Hepatocyte (in vitro differentiated cells): Measurements from ENCODE around the gene INHBA. TPM values are rescaled to one million over a fixed set of nuclear protein-coding genes. Genes with fewer than 3 reads are reported as not detected.

ENCODE experiments used
- DNase-seq: peaks from one replicate; pipeline ENCODE4 v3.0.0-alpha.2; 2016; ENCODE audit warnings: low spot score
- H2AFZ ChIP-seq: fragments of 200-600 bp; sonication (generic); 2 replicates; pipeline ENCODE4 v1.6.0; 2016; ENCODE audit warnings: antibody characterized with exemption, mild to moderate bottlenecking
- H3K27ac ChIP-seq: fragments of 200-600 bp; sonication (generic); 2 replicates; pipeline ENCODE4 v1.5.1; 2016; ENCODE audit warnings: mild to moderate bottlenecking
- H3K27me3 ChIP-seq: fragments of 200-600 bp; sonication (generic); 2 replicates; pipeline ENCODE4 v1.6.1; 2016
- H3K36me3 ChIP-seq: fragments of 200-600 bp; sonication (generic); replicated peaks from 2 replicates; pipeline ENCODE4 v1.5.1; 2016; ENCODE audit warnings: low read depth; ENCODE audit not compliant: insufficient read depth
- H3K4me1 ChIP-seq: fragments of 200-600 bp; sonication (generic); 2 replicates; pipeline ENCODE4 v1.5.1; 2016; ENCODE audit warnings: mild to moderate bottlenecking, moderate library complexity; ENCODE audit not compliant: insufficient read depth
- H3K4me2 ChIP-seq: fragments of 200-600 bp; sonication (generic); 2 replicates; pipeline ENCODE4 v1.6.0; 2016
- H3K4me3 ChIP-seq: fragments of 200-600 bp; sonication (generic); 2 replicates; pipeline ENCODE4 v1.5.1; 2016; ENCODE audit warnings: mild to moderate bottlenecking
- H3K79me2 ChIP-seq: fragments of 200-600 bp; sonication (generic); 2 replicates; pipeline ENCODE4 v1.6.0; 2017; ENCODE audit warnings: mild to moderate bottlenecking
- H3K9me2 ChIP-seq: fragments of 200-600 bp; sonication (generic); replicated peaks from 2 replicates; pipeline ENCODE4 v1.6.0; 2017; ENCODE audit warnings: mild to moderate bottlenecking; ENCODE audit not compliant: insufficient read depth
- H3K9me3 ChIP-seq: fragments of 200-600 bp; sonication (generic); 2 replicates; pipeline ENCODE4 v1.5.1; 2016; ENCODE audit warnings: low read depth, mild to moderate bottlenecking
- H4K20me1 ChIP-seq: fragments of 200-600 bp; sonication (generic); 2 replicates; pipeline ENCODE4 v1.6.0; 2016; ENCODE audit warnings: mild to moderate bottlenecking; ENCODE audit not compliant: insufficient read depth, poor library complexity, severe bottlenecking
- EZH2 ChIP-seq: fragments of 200-600 bp; sonication (generic); IDR thresholded peaks from 2 replicates; pipeline ENCODE4 v1.6.1; 2016; ENCODE audit warnings: antibody characterized with exemption, mild to moderate bottlenecking, borderline replicate concordance
- EZH2phosphoT487 ChIP-seq: fragments of 200-600 bp; sonication (generic); IDR thresholded peaks from one replicate; pipeline ENCODE4 v1.6.1; 2018; ENCODE audit warnings: antibody characterized with exemption, mild to moderate bottlenecking, low read depth, moderate library complexity; ENCODE audit not compliant: unreplicated experiment, severe bottlenecking
- WGBS: methylation state at CpG from one replicate; pipeline ENCODE4 v1.1.6; 2016; ENCODE audit warnings: low lambda C conversion rate; ENCODE audit errors: missing lambda C conversion rate; 5-methylcytosine and 5-hydroxymethylcytosine counted together
- polyA plus RNA-seq: library from polyadenylated mRNA; unstranded; fragments of >200 nt; fragmentation: Nextera tagmentation; extraction: Ambion mirVana; gene quantifications from 2 replicates; pipeline ENCODE4 v1.2.1, GENCODE V29; 2016
- total RNA-seq: library from RNA; depleted of rRNA; stranded (reverse); fragments of >200 nt; gene quantifications from 2 replicates; pipeline ENCODE4 v1.2.3, GENCODE V29; 2014
- TF ChIP-seq, protein P1 (sequence below): fragments of 200-600 bp; sonication (generic); IDR thresholded peaks from 2 replicates; pipeline ENCODE4 v1.5.1; 2016; ENCODE audit warnings: antibody characterized with exemption, mild to moderate bottlenecking; ENCODE audit not compliant: poor library complexity

INHBA gene
- total and polyA plus RNA-seq, 2 experiments from 2014 or later: 7.0 to 8.2 TPM

- DNase-seq: no peak
- 100% methylated on average over 1 of the region's 1 CpG for WGBS
- TF ChIP-seq EZH2phosphoT487: no peak
- Histone ChIP-seq H3K9me2 (no peaks in the 10 kb centered on the region), H3K9me3 (no peaks in the 10 kb centered on the region), H2AFZ (no peak overlapping the region), H3K27ac (peak overlapping the region; percentile 24), H4K20me1 (no peaks in the 10 kb centered on the region), H3K79me2 (no peaks in the 10 kb centered on the region), H3K4me1 (no peaks in the 10 kb centered on the region), H3K4me2 (no peak overlapping the region), H3K36me3 (no peaks in the 10 kb centered on the region), H3K27me3 (no peaks in the 10 kb centered on the region), H3K4me3 (no peak overlapping the region)
Observed at GRCh38 chr7:41730161-41730560, 27.3 kb upstream of the INHBA start.

DNA sequence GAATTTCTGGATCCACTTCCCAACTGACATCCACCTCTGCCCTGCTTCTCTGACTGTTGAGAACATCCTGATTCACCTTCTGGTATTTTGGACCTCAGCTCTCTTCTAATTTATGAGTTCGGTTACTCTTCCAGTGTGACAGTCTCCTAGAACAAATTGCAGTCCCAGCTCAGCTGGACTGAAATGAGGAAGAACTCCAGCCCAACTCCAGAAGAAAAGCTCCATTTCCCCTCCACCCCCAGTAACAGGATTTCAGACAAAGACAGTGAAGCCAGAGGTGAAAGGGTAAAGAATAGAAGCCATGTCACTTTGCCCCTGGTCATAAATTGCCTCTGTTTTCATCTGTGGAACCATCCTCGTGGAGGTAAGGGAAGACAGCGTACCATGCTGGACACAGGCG lies 26.2 kb upstream of the INHBA start:
- no peaks in the 10 kb centered on the region for H3K4me1 ChIP-seq
- H3K4me2 ChIP-seq: no peak overlapping the region
- no peak overlapping the region for H2AFZ ChIP-seq
- no peaks in the 10 kb centered on the region for H3K9me2 ChIP-seq
- H3K27ac ChIP-seq: no peak overlapping the region
- H3K4me3 ChIP-seq: no peak overlapping the region
- H4K20me1 ChIP-seq: no peaks in the 10 kb centered on the region
- TF ChIP-seq, protein P1, sequence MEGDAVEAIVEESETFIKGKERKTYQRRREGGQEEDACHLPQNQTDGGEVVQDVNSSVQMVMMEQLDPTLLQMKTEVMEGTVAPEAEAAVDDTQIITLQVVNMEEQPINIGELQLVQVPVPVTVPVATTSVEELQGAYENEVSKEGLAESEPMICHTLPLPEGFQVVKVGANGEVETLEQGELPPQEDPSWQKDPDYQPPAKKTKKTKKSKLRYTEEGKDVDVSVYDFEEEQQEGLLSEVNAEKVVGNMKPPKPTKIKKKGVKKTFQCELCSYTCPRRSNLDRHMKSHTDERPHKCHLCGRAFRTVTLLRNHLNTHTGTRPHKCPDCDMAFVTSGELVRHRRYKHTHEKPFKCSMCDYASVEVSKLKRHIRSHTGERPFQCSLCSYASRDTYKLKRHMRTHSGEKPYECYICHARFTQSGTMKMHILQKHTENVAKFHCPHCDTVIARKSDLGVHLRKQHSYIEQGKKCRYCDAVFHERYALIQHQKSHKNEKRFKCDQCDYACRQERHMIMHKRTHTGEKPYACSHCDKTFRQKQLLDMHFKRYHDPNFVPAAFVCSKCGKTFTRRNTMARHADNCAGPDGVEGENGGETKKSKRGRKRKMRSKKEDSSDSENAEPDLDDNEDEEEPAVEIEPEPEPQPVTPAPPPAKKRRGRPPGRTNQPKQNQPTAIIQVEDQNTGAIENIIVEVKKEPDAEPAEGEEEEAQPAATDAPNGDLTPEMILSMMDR: no peak
- no peak for TF ChIP-seq EZH2
- TF ChIP-seq EZH2phosphoT487: no peak
- 94% methylated on average over 4 of the region's 4 CpGs for WGBS
- no peak for DNase-seq
- H3K36me3 ChIP-seq: no peaks in the 10 kb centered on the region
- no peaks in the 10 kb centered on the region for H3K9me3 ChIP-seq
- no peaks in the 10 kb centered on the region for H3K79me2 ChIP-seq
- H3K27me3 ChIP-seq: no peaks in the 10 kb centered on the region

- no peaks in the 10 kb centered on the region for H3K9me3 ChIP-seq
- no peak overlapping the region for H3K4me2 ChIP-seq
- H3K9me2 ChIP-seq: no peaks in the 10 kb centered on the region
- no peaks in the 10 kb centered on the region for H4K20me1 ChIP-seq
- no peaks in the 10 kb centered on the region for H3K36me3 ChIP-seq
- H3K79me2 ChIP-seq: no peaks in the 10 kb centered on the region
- no peak overlapping the region for H2AFZ ChIP-seq
- TF ChIP-seq, protein P1: no peak
- TF ChIP-seq EZH2phosphoT487 (no peak), EZH2 (no peak)
- no peak overlapping the region for H3K4me3 ChIP-seq
- no peak overlapping the region for H3K27ac ChIP-seq
- WGBS: 98% methylated on average over 6 of the region's 6 CpGs
- DNase-seq: no peak
- no peaks in the 10 kb centered on the region for H3K27me3 ChIP-seq
- no peaks in the 10 kb centered on the region for H3K4me1 ChIP-seq
Observed at GRCh38 chr7:41725013-41725412, 22.1 kb upstream of the INHBA start.

DNA sequence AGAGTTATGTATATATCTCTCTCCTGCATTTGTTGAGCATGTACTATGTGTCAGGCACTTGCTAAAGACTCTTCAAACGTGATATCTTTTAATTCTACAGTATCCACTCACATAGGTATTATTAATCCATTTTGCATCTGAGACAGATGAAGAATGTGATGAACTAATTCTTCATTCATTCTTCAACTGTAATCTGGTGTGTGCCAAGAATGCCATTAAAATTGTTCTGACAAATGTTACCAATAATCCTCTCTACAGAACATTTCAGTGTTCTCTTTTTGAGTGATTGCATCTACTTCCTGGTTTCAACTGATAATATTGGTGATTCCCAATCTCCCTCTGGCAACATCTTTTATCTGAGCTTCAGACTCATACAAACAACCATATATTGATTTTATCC lies 18.0 kb upstream of the INHBA start:
- WGBS: 85% methylated on average over 1 of the region's 1 CpG
- no peak for TF ChIP-seq EZH2
- no peak for TF ChIP-seq EZH2phosphoT487
- H3K4me1 ChIP-seq: no peaks in the 10 kb centered on the region

More for the DNA sequence above, 18.0 kb upstream of the INHBA start:
- H2AFZ ChIP-seq: no peak overlapping the region
- H4K20me1 ChIP-seq: no peaks in the 10 kb centered on the region
- H3K9me2 ChIP-seq: no peaks in the 10 kb centered on the region
- no peak overlapping the region for H3K4me3 ChIP-seq
- H3K27ac ChIP-seq: no peak overlapping the region
- no peaks in the 10 kb centered on the region for H3K36me3 ChIP-seq
- no peak overlapping the region for H3K4me2 ChIP-seq
- no peaks in the 10 kb centered on the region for H3K79me2 ChIP-seq
- no peak for DNase-seq
- H3K27me3 ChIP-seq: no peaks in the 10 kb centered on the region
- no peaks in the 10 kb centered on the region for H3K9me3 ChIP-seq
